ENCODE data around the gene RUSC1. TPM values are rescaled to one million over a fixed set of nuclear protein-coding genes. Genes with fewer than 3 reads are reported as not detected.

RUSC1 gene
- total RNA-seq, 1 experiment from 2014 or later, result 66.9 TPM

DNA sequence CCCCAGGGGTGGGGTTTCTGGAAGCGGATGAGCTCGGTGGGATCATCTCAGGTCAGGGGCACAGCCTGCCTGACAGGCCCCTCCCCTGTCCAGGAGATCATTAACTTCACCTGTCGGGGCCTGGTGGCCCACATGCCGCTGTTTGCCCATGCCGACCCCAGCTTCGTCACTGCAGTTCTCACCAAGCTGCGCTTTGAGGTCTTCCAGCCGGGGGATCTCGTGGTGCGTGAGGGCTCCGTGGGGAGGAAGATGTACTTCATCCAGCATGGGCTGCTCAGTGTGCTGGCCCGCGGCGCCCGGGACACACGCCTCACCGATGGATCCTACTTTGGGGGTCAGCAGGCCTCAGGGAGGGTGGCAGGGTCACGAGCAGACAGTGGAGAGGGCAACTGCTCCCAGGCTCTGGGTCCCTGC is 35.1 kb upstream of the RUSC1 start:
- Histone ChIP-seq H3K23ac (ENCODE audit: insufficient read length, low read depth, low read length) (no peak overlapping the region), H3K27ac (ENCODE audit: insufficient read length, low read depth, low read length) (no peak overlapping the region), H4K5ac (ENCODE audit: insufficient read length, low read depth, low read length) (no peak overlapping the region), H3K9ac (ENCODE audit: extremely low read depth, insufficient read length, low read length) (no peak overlapping the region), H4K91ac (ENCODE audit: insufficient read length, low read depth, low read length) (no peak overlapping the region), H3K56ac (ENCODE audit: insufficient read length, low read depth, low read length) (no peak overlapping the region), H3K79me2 (ENCODE audit: insufficient read depth, low read length) (no peaks in the 10 kb centered on the region), H3K23me2 (ENCODE audit: insufficient read length, low read depth, low read length, poor library complexity, severe bottlenecking) (peaks cover 3% of the 10 kb centered on the region), H2BK15ac (ENCODE audit: low read depth, low read length) (no peak overlapping the region), H3K4ac (ENCODE audit: low read depth, low read length) (no peak overlapping the region), H2BK20ac (ENCODE audit: low read depth, low read length, poor library complexity, severe bottlenecking) (no peak overlapping the region), H3K4me2 (ENCODE audit: insufficient read depth, insufficient read length, low read length) (no peak overlapping the region), H3K14ac (ENCODE audit: insufficient read depth, low read length) (no peak overlapping the region), H2BK12ac (ENCODE audit: insufficient read length, low read depth, low read length) (no peak overlapping the region), H3K4me1 (ENCODE audit: insufficient read depth, low read length) (no peaks in the 10 kb centered on the region), H3T11ph (ENCODE audit: low read length) (no peak overlapping the region), H2AFZ (ENCODE audit: low read length) (no peak overlapping the region), H2BK120ac (ENCODE audit: low read depth, low read length, poor library complexity, severe bottlenecking) (no peak overlapping the region), H4K20me1 (ENCODE audit: control insufficient read depth, insufficient read depth, insufficient read length) (no peaks in the 10 kb centered on the region), H3K79me1 (ENCODE audit: insufficient read depth, low read depth, low read length, poor library complexity, severe bottlenecking) (no peaks in the 10 kb centered on the region), H3K18ac (ENCODE audit: insufficient read length, low read depth, low read length) (no peak overlapping the region), H3K27me3 (ENCODE audit: insufficient read depth, low read length) (no peaks in the 10 kb centered on the region), H4K8ac (replicated peaks; ENCODE audit: insufficient read length, low read depth, low read length) (no peak overlapping the region), H3K9me3 (ENCODE audit: control insufficient read depth, low read depth, low read length) (no peaks in the 10 kb centered on the region), H2BK5ac (ENCODE audit: insufficient read length, low read length) (no peak overlapping the region), H2AK5ac (ENCODE audit: insufficient read length, low read length) (no peak overlapping the region)
- peak overlapping the region in 1 of 3 experiments; percentile 70; a peak in 2 of 7 replicates for H3K27ac Mint-ChIP-seq
- peaks cover 4 to 12% (median 4%) of the 10 kb centered on the region in 3 experiments; a peak in 4 of 7 replicates for H3K36me3 Mint-ChIP-seq (ENCODE audit: insufficient read depth in 1 of 3, low read depth in 3 of 3)
- H3K4me1 Mint-ChIP-seq, result peaks cover 0 to 3% of the 10 kb centered on the region in 2 experiments; a peak in 1 of 4 replicates
- H3K27me3 Mint-ChIP-seq (ENCODE audit: low read depth), result no peaks in the 10 kb centered on the region; the same call in 1 of the 2 replicates
- no CpG with 5 or more reads among the region's 18 CpGs for WGBS (ENCODE audit: extremely low coverage, insufficient read length, low lambda C conversion rate)
- no peaks in the 10 kb centered on the region for H3K9me3 Mint-ChIP-seq
- DNase-seq, result no peak
- no peak overlapping the region for H3K4me3 Mint-ChIP-seq
- TF ChIP-seq, protein P1, sequence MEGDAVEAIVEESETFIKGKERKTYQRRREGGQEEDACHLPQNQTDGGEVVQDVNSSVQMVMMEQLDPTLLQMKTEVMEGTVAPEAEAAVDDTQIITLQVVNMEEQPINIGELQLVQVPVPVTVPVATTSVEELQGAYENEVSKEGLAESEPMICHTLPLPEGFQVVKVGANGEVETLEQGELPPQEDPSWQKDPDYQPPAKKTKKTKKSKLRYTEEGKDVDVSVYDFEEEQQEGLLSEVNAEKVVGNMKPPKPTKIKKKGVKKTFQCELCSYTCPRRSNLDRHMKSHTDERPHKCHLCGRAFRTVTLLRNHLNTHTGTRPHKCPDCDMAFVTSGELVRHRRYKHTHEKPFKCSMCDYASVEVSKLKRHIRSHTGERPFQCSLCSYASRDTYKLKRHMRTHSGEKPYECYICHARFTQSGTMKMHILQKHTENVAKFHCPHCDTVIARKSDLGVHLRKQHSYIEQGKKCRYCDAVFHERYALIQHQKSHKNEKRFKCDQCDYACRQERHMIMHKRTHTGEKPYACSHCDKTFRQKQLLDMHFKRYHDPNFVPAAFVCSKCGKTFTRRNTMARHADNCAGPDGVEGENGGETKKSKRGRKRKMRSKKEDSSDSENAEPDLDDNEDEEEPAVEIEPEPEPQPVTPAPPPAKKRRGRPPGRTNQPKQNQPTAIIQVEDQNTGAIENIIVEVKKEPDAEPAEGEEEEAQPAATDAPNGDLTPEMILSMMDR (conservative IDR thresholded peaks at IDR 0.05), result no peak
